Right kidney (tissue), 1 donor: ENCODE measurements around the gene SNAP29.
"Not testable (repeated sequence)": the region's sequence is repeated elsewhere in the genome, so short reads cannot be mapped to it uniquely, and the experiment has no call there.

Experiments used
- DNase-seq: peaks from one replicate; pipeline ENCODE4 v3.0.0-alpha.2; 2016

The SNAP29 gene

DNA sequence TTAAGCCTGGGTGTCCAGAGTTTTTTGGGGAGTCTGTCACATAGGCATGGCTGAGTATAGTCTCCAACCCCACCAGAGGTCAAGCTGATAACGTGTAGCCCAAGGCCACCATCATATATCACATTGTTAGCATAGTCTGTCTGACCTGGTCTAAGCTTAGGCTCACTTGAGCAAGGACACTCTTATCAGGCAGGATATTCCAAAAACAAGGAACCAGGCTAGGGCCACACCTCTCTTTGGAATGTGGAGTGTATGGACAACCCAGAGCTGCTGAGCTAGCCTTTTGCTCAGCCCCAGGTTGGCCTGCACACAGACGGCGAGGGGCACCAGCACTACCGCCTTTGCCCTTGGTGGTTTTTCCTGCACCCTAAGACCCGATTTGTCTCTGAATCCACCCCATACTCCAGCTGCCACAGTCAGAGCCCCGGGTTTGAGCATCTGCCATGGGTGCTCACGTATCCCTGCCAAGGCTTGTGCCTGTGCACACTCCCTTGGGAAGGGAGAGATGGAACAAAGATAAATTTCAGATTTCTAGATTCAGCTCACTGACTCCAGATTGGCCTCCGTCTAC is 7.2 kb downstream of the SNAP29 start:
- no peak for DNase-seq

DNA sequence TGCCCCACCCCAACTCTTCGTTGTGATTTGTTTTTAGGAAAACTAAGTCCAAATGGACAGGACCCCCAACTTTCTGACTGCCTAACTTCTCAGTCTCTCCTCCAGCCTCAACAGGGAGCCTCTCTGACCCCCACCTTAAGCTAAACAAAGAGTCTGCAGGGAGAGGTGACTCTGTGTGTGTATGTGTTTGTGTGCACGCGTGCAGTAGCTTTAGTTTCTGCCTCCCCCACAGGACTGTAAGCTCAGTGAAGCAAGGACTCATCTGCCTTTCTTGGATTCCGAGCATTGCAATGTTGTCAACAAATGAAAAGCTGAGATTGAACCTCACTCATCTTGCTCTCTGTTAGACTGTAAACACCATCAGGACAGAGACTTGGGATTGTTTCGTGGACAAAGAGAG is 7.9 kb downstream of the SNAP29 start:
- DNase-seq, result peak; percentile 22

DNA sequence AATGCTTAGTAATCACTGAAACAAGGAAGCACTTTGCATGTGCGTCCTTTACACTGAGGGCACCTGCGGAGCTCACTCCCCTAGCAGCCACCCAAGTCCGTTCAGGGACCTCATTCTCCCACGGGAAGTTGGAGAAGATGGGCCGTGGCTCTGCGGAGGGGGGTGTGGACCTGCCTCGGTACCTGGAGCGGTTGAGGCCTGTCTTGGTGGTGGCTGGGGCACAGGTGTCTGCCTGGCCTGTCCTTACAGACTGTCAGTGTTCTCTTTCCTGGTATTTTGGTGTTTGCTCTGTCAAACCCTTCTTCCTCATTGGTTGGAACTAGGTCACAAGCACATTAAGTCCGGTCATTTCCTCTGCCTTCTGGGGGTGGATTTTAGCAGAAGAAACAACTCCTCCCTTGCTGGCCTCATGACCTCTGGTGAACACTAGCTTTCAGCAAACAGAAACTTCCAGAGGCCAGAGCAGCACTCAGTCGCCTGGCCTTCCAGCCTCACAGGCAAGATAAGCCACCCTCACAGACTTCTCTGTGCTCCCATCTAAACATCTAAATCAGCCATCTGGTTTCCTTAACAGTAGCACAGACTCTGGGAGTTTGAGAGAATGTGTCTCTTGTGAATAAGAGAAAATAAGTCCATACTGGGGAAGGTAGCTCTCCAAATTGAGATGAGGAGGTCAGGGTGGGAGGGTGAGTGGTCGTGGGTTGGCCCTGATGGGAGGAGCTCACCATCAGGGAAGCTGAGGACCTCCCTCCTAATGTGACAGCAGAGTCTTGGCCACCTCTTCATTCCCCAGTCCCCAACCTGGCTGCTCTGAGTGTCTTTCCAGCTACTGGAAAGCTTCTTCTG is 8.6 kb downstream of the SNAP29 start:
- DNase-seq, result peak; percentile 30

DNA sequence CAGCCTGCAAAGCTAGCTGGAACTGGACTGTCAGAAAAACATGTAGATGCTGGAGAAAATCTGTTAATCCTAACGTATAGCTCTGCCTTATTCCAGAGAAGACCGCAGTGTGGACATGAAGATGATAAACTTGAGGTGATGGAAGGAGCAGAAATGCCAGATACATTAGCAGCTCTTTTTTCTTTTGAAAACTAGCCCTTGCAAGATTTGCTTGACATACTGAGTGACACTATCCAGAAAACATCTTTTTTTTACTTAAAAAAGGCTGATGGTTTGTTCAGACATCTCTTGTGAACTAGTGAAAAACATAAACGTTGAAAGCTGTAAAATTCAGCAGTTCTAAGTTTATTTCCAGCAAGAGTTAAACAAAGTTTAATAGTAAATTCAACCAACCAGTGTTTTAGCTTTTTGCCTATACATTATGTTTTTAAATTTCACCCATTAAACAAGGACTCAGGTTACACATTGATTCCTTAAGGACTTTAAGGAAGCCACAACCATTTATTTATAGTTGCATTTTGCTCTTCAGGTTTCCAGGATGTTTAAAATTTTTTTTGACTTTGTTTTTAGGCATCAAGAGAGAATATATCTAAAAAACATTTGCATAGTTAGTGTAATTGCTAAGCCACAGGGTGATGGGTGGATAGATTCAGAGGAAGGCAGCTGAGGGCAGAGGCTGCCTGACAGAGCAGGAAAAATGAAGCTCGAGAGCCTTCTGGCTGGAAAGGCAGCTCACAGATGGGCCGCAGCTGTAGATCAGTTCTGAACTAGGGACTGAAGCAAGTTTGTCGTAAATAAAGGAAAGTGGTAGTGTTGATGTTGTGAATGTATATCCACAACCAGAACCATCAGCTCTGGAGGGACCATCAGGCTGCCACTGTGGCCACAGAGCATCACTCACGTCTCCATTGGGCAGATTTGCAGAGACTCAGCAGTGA is 9.5 kb downstream of the SNAP29 start:
- DNase-seq, result no peak

DNA sequence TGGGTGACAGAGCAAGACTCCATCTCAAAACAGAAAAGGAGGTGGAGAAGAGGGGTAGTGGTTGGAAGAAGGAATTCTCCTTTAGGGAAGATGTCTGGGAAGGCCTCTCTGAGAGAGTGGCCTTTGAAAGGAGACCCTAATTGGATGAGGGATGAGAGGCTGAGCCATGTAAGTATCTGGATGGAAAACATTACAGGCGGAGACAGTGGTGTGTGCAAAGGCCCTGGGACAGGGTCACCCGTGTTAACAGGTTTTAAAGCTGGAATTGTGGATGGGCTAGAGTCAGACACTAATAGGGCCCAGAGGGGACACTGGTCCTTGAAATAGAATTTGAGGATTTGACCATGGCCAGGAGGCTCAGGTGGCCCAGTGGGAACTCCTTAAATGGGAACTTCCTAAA is 10.4 kb downstream of the SNAP29 start:
- DNase-seq, result no peak

DNA sequence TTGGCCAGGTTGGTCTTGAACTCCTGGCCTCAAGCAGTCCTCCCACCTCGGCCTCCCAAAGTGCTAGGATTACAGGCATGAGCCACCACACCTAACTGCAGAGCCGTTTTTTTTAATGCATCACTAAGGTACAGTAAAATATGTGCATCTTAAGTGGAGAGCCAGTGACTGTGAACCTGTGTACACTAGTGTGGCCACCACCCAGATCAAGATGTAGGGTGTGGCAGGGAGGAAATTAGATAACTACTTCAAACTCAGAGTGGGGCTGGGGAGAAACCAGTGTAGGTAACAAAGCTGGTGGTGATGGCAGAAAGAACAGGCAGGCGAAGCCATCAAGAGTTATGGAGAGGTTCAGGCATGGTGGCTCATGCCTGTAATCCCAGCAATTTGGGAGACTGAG is 14.4 kb downstream of the SNAP29 start:
- DNase-seq, result no peak

DNA sequence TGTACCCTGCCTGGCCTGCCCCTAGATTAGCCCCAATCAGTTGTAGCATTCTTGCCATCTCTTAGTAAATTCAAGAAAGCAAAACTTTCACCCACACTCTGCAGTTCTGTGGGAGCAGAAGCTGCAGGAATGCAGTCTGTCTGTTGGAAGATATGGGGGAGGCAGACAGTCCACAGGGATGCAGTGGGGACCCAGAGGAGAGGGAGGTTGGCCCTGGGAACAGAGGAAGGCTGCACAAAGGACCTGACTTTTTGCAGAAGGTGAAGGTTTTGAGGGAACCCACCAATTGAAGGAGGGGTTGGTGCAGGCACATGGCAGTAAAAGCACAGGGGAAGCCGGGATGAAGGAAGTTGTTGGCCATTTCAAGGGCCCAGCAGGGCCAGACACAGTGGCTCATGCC is 16.5 kb downstream of the SNAP29 start:
- no peak for DNase-seq

DNA sequence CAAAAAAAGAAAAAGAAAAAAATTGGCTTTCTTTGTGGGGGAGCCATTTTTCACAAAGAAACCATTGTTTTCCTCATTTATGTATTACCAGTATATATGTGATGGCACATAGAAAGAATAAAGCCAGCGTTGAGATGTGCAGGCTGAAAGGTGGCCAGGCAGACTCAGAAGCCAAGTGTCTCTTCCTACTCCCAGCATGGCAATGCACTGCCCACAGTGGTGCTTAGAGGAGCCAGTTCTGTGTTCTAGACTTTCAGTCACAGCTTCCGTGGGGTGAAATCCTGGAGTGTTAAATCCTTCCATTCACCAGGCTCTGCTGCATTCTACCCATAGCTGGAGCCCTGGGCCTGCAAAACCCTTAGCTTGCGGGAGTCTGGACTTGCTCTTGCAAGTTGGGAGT is 18.9 kb downstream of the SNAP29 start:
- no peak for DNase-seq

DNA sequence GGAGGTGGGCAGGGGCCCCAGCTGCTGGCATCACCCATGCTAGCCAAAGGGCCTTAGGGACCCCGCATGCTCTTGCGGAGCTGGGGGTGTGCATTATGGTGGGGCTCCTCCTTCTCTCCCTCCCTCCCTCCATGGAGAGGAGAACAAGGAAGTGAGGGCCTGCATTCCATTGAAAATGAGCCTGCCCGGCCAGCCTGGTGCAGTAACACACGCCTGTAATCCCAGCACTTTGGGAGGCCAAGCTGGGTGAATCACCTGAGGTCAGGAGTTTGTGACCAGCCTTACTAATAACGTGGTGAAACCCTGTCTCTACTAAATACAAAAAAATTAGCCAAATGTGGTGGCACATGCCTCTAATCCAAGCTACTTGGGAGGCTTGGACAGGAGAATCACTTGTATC is 22.4 kb downstream of the SNAP29 start:
- no peak for DNase-seq

DNA sequence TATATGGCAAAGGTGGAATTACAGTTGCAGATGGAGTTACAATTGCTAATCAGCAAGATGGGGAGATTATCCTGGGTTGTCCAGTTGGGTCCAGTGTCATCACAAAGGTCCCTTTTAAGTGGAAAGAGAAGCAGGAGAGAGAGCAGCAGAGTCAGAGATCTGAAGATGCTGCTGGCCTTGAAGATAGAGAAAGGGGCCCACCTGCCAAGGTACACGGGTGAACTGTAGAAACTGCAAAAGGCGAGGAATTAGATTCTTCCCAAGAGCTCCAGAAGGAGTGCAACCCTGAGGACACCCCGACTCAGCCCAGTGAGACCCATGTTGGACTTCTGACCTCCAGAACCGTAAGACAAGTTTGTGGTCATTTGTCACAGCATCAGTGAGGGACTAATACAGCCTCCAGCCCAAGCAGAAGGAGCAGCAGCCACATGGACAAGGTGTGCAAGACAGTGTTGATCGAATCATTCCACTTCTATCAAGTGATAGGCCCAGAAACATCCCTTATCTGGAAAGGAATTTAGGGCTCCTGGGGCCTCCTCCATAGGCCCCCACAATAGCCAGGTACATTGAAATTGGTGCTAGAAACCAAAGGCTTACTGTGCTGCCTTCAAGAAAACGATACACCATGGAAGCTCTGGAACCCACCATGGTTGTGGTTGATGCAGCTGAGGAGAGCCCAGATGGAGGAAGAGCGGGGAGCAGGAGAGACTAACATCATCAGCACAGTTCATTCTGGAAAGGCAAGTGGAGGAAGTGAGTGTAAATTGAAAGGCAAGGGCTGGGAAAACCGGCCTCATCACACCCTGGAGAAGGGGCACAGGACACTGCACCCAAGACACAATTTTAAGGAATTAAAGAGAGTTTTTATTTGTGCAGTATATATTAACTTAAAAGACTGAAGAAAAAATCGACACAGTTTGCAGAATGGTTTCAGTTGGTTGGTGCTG is 23.3 kb downstream of the SNAP29 start:
- no peak for DNase-seq

DNA sequence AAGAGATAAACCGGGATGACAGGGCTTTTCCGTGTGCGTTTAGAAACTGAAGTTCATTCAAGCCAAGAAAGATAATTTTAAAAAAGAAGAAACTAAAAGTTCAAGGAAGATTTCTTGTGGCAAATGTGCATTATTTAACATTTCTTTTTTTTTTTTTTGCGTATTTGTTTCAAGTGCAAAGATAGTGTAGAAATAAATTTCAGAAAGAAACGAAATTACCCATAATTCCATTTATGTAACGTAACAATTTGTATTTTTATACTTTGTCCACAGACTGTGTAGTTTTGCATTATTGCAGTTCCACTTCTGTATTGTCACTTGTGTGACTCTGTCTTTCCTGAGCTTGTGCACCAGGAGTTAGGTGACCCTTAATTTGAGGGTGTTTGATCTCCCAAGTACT is 24.0 kb downstream of the SNAP29 start:
- DNase-seq, result no peak

DNA sequence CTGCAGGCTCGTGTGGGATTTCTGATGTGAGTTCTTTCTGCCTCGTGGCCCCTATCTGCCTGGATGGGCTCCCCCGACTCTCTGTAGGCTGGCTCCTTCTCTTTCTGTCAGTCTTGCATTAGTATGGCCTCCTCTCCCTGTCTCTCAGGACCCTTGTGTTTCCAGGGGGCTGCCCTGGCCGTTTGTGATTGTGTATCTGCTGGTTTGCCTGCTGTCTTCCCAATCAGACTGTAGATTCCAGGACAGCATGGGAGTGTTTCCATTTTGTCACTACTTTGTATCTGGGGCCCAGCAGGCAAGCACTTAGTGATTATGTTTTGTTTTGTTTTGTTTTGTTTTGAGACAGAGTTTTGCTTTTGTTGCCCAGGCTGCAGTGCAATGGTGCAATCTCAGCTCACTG is 25.6 kb downstream of the SNAP29 start:
- DNase-seq, result no peak

DNA sequence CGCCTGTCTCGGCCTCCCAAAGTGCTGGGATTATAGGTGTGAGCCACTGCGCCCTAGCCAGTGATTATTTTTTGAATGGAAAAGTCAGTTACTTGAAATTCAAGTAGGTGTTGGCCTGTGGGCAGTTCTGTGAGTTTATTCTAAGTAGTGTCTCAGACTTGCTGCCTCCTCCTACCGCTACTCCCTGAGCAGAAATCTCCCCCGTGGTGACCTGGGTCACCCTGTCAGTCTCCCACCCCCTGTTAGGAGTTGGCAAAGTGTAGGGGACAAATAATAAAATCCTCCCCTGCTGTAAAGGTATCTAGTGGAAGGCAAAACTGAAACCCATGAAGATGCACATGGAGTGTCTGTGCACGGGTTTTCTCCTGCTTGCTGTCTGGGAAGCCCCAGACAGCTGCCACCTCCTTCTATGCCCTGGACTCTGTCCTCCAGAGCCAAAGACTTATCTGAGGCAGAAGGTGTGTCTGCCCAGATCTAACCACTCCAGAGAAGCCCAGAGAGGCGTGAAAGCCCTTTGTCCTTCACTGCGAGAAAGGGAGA is 26.3 kb downstream of the SNAP29 start:
- DNase-seq, result peak; percentile 48

DNA sequence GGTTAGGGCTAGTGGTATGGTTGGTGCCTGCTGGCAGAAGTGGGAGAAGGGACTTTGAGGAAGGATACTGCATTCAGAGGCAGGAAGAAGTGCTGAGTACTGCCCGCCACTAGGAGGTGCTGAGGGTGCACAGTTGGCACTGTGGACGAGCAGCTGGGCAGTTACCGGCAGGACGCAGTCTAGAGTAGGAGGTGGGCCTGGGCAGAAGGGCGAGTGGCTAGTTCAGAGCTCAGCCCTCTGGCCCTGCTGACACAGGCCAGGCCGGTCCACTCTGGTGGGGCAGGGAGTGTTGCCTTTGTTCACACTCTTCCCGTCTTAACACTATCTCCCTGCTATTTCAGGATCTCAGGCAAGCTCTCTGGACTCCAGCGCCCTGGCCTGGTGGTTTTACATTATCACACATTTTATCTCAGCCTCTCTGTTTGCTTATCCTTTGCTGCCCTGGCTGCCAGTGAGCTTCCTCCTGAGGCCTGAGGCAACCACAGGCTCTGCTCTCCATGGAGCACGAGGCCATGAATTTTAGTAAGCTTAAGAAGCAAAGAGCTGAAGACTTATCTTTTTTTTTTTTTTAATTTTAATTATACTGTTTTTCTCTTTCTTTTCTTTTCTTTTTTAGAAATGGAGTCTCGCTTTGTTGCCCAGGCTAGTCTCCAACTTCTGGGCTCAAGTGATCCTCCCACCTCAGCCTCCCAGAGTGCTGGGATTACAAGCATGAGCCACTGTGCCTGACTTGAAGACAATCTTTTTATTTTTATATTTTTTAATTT is 26.9 kb downstream of the SNAP29 start:
- peak; percentile 71 for DNase-seq

DNA sequence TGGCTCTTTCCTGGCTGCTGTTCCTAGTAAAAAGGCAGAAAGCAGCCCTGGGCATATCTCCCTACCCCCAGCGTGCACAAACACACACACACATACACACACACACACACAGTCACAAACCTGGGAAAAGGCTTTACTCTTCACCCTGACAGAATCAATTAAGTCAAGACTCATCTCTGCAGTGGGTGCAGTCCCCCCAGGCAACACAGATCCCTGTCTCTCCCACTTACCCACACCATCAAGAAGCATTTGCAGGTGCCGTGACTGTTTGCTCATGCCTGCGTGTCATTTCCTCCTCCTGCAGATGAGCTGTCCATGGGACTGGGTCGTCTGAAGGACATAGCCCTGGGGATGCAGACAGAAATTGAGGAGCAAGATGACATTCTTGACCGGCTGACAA is 28.6 kb downstream of the SNAP29 start:
- no peak for DNase-seq

DNA sequence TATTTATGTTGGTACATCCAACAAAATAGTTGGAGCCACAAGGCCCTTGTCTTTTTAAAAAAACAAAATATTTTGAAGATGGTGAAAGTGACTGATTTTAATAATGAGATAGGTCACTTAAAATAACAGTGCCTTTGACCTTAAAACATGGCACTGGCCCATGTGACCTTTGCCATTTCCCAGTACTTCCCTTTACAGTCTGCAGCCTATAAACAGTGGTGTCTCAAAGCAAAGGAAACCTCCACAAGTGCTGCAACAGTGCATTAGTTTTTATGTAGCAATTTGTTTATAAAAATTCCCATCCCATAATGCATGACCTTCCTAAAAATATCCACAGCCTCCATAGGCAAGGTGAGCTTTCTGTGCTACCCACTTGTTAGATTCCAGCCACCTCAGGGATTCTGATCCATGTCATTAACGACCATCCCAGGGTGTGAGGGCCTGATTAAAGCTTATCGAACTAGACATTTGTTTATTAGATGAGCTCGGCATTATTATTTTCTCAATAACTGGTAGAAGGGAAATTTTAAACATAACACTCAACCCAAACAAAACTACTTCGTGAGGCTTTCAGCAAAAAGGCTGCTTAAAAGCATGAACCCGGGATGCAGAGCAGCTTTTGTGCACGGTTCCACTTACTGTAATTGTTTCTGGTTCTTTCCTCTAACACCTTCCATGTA is 30.4 kb downstream of the SNAP29 start:
- no peak for DNase-seq

DNA sequence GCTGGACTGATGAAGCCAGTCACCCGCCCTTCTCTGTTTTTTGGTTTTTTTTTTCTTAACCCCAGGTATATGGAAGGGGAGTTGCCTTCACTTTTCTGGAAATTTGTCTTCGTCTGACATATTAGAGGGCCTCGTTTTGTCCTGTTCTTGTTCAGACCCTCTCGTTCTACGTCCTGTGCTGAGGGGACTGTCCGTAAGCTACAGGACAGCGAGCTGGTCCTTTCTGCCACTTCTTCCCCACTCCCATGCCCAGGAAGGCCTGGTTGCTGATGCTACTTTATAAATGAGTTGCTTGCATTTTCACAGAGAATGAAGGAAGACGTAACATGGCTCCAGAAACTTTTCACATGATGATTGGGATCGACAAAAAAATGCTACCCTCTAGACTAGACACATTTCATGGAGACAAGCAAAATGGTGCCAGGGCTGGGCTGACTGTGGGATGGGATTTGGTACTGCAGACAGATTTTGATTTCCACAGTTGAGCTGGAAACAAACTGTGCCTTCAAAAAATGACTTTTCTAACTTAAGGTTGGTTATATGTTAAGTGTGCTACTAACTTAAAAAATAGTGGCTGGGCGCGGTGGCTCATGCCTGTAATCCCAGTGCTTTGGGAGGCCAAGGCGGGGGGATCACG is 31.2 kb downstream of the SNAP29 start:
- no peak for DNase-seq

DNA sequence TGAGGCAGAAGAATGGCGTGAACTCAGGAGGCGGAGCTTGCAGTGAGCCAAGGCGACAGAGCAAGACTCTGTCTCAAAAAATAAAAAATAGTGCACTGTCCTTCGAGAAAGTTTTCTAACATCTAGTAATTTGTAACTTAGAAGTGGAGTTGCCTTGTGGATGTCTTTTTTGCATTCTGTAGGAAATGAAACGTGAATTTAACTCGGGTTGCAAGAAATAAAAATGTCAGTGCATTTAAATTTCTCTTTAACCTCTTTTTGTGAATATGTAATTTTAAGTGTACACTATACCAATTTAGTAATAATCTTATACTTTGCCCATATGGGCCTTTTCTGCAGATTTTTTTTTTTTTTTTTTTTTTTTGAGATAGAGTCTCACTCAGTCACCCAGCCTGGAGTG is 32.2 kb downstream of the SNAP29 start:
- no peak for DNase-seq

DNA sequence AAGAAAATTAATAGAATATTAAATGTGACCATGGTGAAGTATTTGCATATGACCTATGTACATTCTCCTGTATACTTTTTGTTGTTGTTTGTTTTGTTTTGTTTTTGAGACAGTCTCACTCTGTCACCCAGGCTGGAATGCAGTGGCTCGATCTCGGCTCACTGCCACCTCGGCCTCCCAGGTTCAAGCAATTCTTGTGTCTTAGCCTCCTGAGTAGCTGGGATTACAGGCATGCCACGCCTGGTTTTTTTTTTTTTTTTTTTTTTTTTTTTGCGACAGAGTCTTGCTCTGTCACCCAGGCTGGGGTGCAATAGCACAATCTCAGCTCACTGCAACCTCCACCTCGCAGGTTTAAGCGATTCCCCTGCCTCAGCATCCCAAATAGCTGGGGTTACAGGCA is 38.9 kb downstream of the SNAP29 start:
- not testable (repeated sequence) for DNase-seq
